ENCODE results near the gene HOXC5. TPM values are rescaled to one million over a fixed set of nuclear protein-coding genes. Genes with fewer than 3 reads are reported as not detected.

HOXC5 gene
- total RNA-seq, 1 donor from 2014 or later, result not detected

DNA sequence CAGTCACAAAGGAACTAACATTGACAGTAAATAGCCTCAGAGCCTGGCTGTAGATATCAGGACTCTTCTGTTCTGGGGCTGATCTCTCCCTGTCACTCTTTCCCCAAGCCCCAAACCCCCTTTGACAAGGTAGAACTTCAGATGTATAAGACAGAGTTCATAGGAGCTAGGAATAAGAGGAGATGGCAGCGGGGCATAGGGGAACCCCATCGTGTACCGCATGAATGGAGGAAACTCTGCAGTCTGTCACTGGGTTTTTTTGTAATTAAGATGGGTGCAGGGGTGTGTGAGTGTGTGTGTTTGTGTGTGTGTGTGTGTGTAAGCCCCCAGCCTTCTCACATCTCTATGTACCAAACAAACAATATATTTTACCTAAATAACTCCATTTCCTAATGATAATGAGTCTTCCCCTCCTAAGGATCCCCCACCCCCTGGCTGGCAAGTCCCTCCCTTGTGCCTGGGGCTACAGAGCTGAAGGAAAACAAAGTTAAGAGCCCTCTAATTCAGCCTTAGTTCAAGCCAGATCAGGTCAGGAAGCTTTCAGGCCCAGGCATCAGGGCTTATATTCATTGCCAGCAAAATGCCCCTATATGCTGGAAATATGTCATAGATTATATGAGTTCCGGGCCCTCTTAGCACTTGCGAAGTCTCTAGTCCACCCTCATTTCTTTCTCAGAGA, 11.7 kb downstream of the HOXC5 start:
- no peak overlapping the region for H3K27ac Mint-ChIP-seq (ENCODE audit: unreplicated experiment)
- H3K4me3 ChIP-seq (ENCODE audit: insufficient read depth, low read depth, low read length), result no peak overlapping the region
- no peak overlapping the region for H3K27ac ChIP-seq (ENCODE audit: low read depth, low read length)
- H2AFZ ChIP-seq (ENCODE audit: low read depth, low read length), result no peak overlapping the region
- H3K9me3 Mint-ChIP-seq (ENCODE audit: unreplicated experiment), result peaks cover 13% of the 10 kb centered on the region
- H3K36me3 ChIP-seq (ENCODE audit: insufficient read depth, low read length), result no peaks in the 10 kb centered on the region
- no peak for DNase-seq (ENCODE audit: low read depth)
- H3K4me1 Mint-ChIP-seq (ENCODE audit: low read depth, unreplicated experiment), result no peaks in the 10 kb centered on the region
- no peaks in the 10 kb centered on the region for H4K20me1 ChIP-seq (ENCODE audit: insufficient read depth, low read length)
- H3K27me3 ChIP-seq (ENCODE audit: insufficient read depth, low read length), result peaks cover 93% of the 10 kb centered on the region
- peaks cover 95% of the 10 kb centered on the region for H3K27me3 Mint-ChIP-seq (ENCODE audit: low read depth, unreplicated experiment)
- no peaks in the 10 kb centered on the region for H3K79me2 ChIP-seq (ENCODE audit: insufficient read depth, low read length)
- peaks cover 2% of the 10 kb centered on the region for H3K36me3 Mint-ChIP-seq (ENCODE audit: low read depth, unreplicated experiment)
- no peaks in the 10 kb centered on the region for H3K4me1 ChIP-seq (ENCODE audit: insufficient read depth, low read length)
- no peak overlapping the region for H3K9ac ChIP-seq (ENCODE audit: low read length)
- H3K4me2 ChIP-seq (ENCODE audit: low read length), result no peak overlapping the region
- no peak for FAIRE-seq
- H3K9me3 ChIP-seq (ENCODE audit: insufficient read depth, low read depth, low read length), result peaks cover 3% of the 10 kb centered on the region
- H3K4me3 Mint-ChIP-seq (ENCODE audit: unreplicated experiment), result no peak overlapping the region
- TF ChIP-seq EZH2 (IDR thresholded peaks at IDR 0.05; ENCODE audit: insufficient read depth, low read length), result no peak
- TF ChIP-seq, protein P1, sequence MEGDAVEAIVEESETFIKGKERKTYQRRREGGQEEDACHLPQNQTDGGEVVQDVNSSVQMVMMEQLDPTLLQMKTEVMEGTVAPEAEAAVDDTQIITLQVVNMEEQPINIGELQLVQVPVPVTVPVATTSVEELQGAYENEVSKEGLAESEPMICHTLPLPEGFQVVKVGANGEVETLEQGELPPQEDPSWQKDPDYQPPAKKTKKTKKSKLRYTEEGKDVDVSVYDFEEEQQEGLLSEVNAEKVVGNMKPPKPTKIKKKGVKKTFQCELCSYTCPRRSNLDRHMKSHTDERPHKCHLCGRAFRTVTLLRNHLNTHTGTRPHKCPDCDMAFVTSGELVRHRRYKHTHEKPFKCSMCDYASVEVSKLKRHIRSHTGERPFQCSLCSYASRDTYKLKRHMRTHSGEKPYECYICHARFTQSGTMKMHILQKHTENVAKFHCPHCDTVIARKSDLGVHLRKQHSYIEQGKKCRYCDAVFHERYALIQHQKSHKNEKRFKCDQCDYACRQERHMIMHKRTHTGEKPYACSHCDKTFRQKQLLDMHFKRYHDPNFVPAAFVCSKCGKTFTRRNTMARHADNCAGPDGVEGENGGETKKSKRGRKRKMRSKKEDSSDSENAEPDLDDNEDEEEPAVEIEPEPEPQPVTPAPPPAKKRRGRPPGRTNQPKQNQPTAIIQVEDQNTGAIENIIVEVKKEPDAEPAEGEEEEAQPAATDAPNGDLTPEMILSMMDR (IDR thresholded peaks at IDR 0.05; ENCODE audit: insufficient read depth, low read depth, low read length), result no peak

DNA sequence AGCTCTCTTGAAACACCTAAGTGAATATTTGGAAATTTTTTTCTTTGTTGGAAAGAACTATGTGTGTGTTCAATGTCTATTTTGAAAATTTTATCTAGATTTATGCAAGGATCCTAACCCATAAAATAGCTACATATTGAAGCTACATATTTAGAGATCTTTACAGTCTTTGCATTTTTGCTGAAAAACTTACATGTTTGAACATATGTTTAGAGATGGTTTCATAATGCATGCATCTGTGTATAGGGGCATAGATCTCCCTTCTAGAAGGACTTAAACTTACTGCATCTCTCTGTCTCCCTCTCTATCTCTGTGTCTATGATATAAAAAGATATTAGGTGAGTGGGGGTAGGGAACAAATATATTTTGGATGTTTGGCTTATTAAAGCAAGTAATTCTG, 12.6 kb downstream of the HOXC5 start:
- TF ChIP-seq, protein P1 (IDR thresholded peaks at IDR 0.05; ENCODE audit: insufficient read depth, low read depth, low read length), result no peak
- Histone ChIP-seq H4K20me1 (ENCODE audit: insufficient read depth, low read length) (no peaks in the 10 kb centered on the region), H3K27me3 (ENCODE audit: insufficient read depth, low read length) (peaks cover 93% of the 10 kb centered on the region), H3K79me2 (ENCODE audit: insufficient read depth, low read length) (no peaks in the 10 kb centered on the region), H3K36me3 (ENCODE audit: insufficient read depth, low read length) (no peaks in the 10 kb centered on the region), H3K4me2 (ENCODE audit: low read length) (no peak overlapping the region), H3K27ac (ENCODE audit: low read depth, low read length) (no peak overlapping the region), H3K4me3 (ENCODE audit: insufficient read depth, low read depth, low read length) (no peak overlapping the region), H3K4me1 (ENCODE audit: insufficient read depth, low read length) (no peaks in the 10 kb centered on the region), H3K9ac (ENCODE audit: low read length) (no peak overlapping the region), H3K9me3 (ENCODE audit: insufficient read depth, low read depth, low read length) (no peaks in the 10 kb centered on the region), H2AFZ (ENCODE audit: low read depth, low read length) (no peak overlapping the region)
- no peaks in the 10 kb centered on the region for H3K4me1 Mint-ChIP-seq (ENCODE audit: low read depth, unreplicated experiment)
- no peak overlapping the region for H3K4me3 Mint-ChIP-seq (ENCODE audit: unreplicated experiment)
- H3K27me3 Mint-ChIP-seq (ENCODE audit: low read depth, unreplicated experiment), result peaks cover 94% of the 10 kb centered on the region
- H3K27ac Mint-ChIP-seq (ENCODE audit: unreplicated experiment), result no peak overlapping the region
- no peak for DNase-seq (ENCODE audit: low read depth)
- H3K9me3 Mint-ChIP-seq (ENCODE audit: unreplicated experiment), result peaks cover 11% of the 10 kb centered on the region
- no peak for FAIRE-seq
- no peaks in the 10 kb centered on the region for H3K36me3 Mint-ChIP-seq (ENCODE audit: low read depth, unreplicated experiment)

DNA sequence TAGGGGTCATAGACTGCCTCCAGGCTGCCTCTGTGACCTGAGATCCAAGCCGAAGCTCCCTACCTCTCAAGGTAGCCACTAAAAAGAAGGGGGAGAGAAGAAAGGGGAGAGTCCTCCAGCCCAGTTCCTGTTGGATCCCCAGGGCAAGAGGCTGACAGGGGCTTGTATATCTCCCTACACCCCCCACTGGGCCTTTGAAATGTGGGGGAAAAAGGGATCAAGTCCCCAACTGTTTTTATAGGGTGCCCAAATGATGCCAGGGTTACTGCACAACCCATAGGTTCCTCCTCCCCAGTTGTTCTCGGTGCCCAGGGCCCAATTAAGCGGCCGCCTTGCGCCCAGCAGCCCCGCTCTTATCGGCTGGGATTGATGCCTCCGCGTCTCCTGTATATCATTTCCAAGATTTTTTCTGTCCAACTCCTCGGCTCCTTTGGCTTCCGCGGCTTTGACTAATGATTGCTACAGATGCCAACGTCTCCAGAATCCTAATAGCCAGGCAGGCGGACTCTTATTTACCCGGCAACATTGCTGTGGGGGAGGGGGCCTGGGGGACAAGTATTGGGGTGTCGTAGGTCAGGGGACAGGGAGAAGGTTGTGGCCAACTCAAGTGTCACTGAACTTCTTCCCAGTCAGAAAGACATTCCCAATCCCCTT, 13.1 kb downstream of the HOXC5 start:
- DNase-seq (ENCODE audit: low read depth), result no peak
- Histone ChIP-seq H3K4me2 (ENCODE audit: low read length) (no peak overlapping the region), H4K20me1 (ENCODE audit: insufficient read depth, low read length) (no peaks in the 10 kb centered on the region), H3K4me1 (ENCODE audit: insufficient read depth, low read length) (no peaks in the 10 kb centered on the region), H3K79me2 (ENCODE audit: insufficient read depth, low read length) (no peaks in the 10 kb centered on the region), H3K4me3 (ENCODE audit: insufficient read depth, low read depth, low read length) (no peak overlapping the region), H3K36me3 (ENCODE audit: insufficient read depth, low read length) (no peaks in the 10 kb centered on the region), H3K27ac (ENCODE audit: low read depth, low read length) (no peak overlapping the region), H2AFZ (ENCODE audit: low read depth, low read length) (no peak overlapping the region), H3K27me3 (ENCODE audit: insufficient read depth, low read length) (peaks cover 93% of the 10 kb centered on the region), H3K9ac (ENCODE audit: low read length) (no peak overlapping the region), H3K9me3 (ENCODE audit: insufficient read depth, low read depth, low read length) (no peaks in the 10 kb centered on the region)
- peaks cover 10% of the 10 kb centered on the region for H3K9me3 Mint-ChIP-seq (ENCODE audit: unreplicated experiment)
- H3K4me3 Mint-ChIP-seq (ENCODE audit: unreplicated experiment), result no peak overlapping the region
- peaks cover 95% of the 10 kb centered on the region for H3K27me3 Mint-ChIP-seq (ENCODE audit: low read depth, unreplicated experiment)
- no peak for FAIRE-seq
- no peak for TF ChIP-seq EZH2 (IDR thresholded peaks at IDR 0.05; ENCODE audit: insufficient read depth, low read length)
- TF ChIP-seq, protein P1 (IDR thresholded peaks at IDR 0.05; ENCODE audit: insufficient read depth, low read depth, low read length), result no peak
- H3K4me1 Mint-ChIP-seq (ENCODE audit: low read depth, unreplicated experiment), result no peaks in the 10 kb centered on the region
- H3K27ac Mint-ChIP-seq (ENCODE audit: unreplicated experiment), result no peak overlapping the region
- no peaks in the 10 kb centered on the region for H3K36me3 Mint-ChIP-seq (ENCODE audit: low read depth, unreplicated experiment)
